HepG2 (cell line): Measurements from ENCODE around the gene ADSS1. TPM values are rescaled to one million over a fixed set of nuclear protein-coding genes. Genes with fewer than 3 reads are reported as not detected.

Source experiments
- GABPB1 ChIP-seq: IDR thresholded peaks from 2 replicates; pipeline ENCODE4 v1.6.1; 2016; ENCODE audit warnings: mild to moderate bottlenecking, missing genetic modification reagents, moderate library complexity, missing compliant biosample characterization
- KDM5B ChIP-seq: sonication (generic); formaldehyde crosslinking; IDR thresholded peaks from 2 replicates; pipeline ENCODE4 v1.4.0; 2020; ENCODE audit warnings: missing genetic modification reagents, mild to moderate bottlenecking, borderline replicate concordance
- KLF16 ChIP-seq, 2 experiments: sonication (generic) in 1 of 2; formaldehyde crosslinking in 1 of 2; IDR thresholded peaks; 2 replicates each; pipeline versions ENCODE4 v1.6.1 to v1.8.0; 2016 to 2023; ENCODE audit warnings: missing genetic modification reagents in 2 of 2, missing compliant biosample characterization in 1 of 2
- POLR2A ChIP-seq, 2 experiments: IDR thresholded peaks; 2 replicates each; pipeline ENCODE4 v1.6.1; 2011; ENCODE audit warnings: low read depth in 2 of 2, low read length in 2 of 2, mild to moderate bottlenecking in 1 of 2, moderate library complexity in 1 of 2; ENCODE audit not compliant: insufficient read depth in 1 of 2
- RCOR2 ChIP-seq: IDR thresholded peaks from 2 replicates; pipeline ENCODE4 v1.6.1; 2016; ENCODE audit warnings: missing biosample characterization, missing genetic modification reagents
- RXRA ChIP-seq: sonication (generic); formaldehyde crosslinking; IDR thresholded peaks from 2 replicates; pipeline ENCODE4 v1.5.1; 2020; ENCODE audit warnings: missing genetic modification reagents
- SALL1 ChIP-seq: sonication (generic); formaldehyde crosslinking; IDR thresholded peaks from 2 replicates; pipeline ENCODE4 v1.8.0; 2022; ENCODE audit warnings: mild to moderate bottlenecking, missing genetic modification reagents
- SAP130 ChIP-seq: IDR thresholded peaks from 2 replicates; pipeline ENCODE4 v1.6.1; 2016; ENCODE audit warnings: low read depth
- SKI ChIP-seq: fragments of 450-650 bp; IDR thresholded peaks from one replicate; pipeline ENCODE4 v1.6.1; 2018; ENCODE audit warnings: mild to moderate bottlenecking; ENCODE audit not compliant: partially characterized antibody
- STAT6 ChIP-seq: sonication (generic); formaldehyde crosslinking; IDR thresholded peaks from 2 replicates; pipeline ENCODE4 v1.4.0; 2020; ENCODE audit warnings: missing genetic modification reagents, mild to moderate bottlenecking, borderline replicate concordance
- TP53 ChIP-seq: sonication (generic); formaldehyde crosslinking; conservative IDR thresholded peaks from 2 replicates; pipeline ENCODE4 v1.4.0; 2020; ENCODE audit warnings: missing genetic modification reagents
- ZBTB14 ChIP-seq: sonication (generic); formaldehyde crosslinking; IDR thresholded peaks from 2 replicates; pipeline ENCODE4 v1.4.0; 2020; ENCODE audit warnings: missing genetic modification reagents
- ZBTB38 ChIP-seq: sonication (generic); formaldehyde crosslinking; IDR thresholded peaks from 2 replicates; pipeline ENCODE4 v1.5.1; 2020; ENCODE audit warnings: mild to moderate bottlenecking, missing genetic modification reagents
- ZBTB7B ChIP-seq: sonication (generic); formaldehyde crosslinking; IDR thresholded peaks from 2 replicates; pipeline ENCODE4 v1.4.0; 2020; ENCODE audit warnings: missing genetic modification reagents
- ZFY ChIP-seq: sonication (generic); formaldehyde crosslinking; IDR thresholded peaks from 2 replicates; pipeline ENCODE4 v1.4.0; 2020; ENCODE audit warnings: missing genetic modification reagents
- ZMAT3 ChIP-seq: sonication (generic); formaldehyde crosslinking; conservative IDR thresholded peaks from 2 replicates; pipeline ENCODE4 v1.7.0; 2021; ENCODE audit warnings: missing genetic modification reagents
- ZNF552 ChIP-seq: sonication (generic); formaldehyde crosslinking; IDR thresholded peaks from 2 replicates; pipeline ENCODE4 v1.9.0; 2022; ENCODE audit warnings: missing genetic modification reagents, mild to moderate bottlenecking, borderline replicate concordance
- ZNF563 ChIP-seq: sonication (generic); formaldehyde crosslinking; IDR thresholded peaks from 2 replicates; pipeline ENCODE4 v1.8.0; 2022; ENCODE audit warnings: mild to moderate bottlenecking, moderate library complexity, missing genetic modification reagents
- polyA plus RNA-seq, 8 experiments: library from polyadenylated mRNA; depleted of rRNA in 3 of 8; stranded (reverse) in 7 of 8; unstranded in 1 of 8; fragments of >200 nt; fragmentation: Illumina TruSeq in 4 of 8; extraction: Trizol in 4 of 8; gene quantifications; 2 replicates each; pipeline versions ENCODE4 v1.2.1 to v1.2.3, GENCODE V29; 2011 to 2016; ENCODE audit warnings: low read depth in 4 of 8, missing spikeins in 1 of 8, mixed read lengths in 1 of 8; ENCODE audit not compliant: insufficient read depth in 1 of 8
- total RNA-seq, 5 experiments: library from RNA; depleted of rRNA; stranded (reverse); fragments of >200 nt; fragmentation: Illumina TruSeq; extraction: Trizol; gene quantifications; 2 replicates each; pipeline ENCODE4 v1.2.3, GENCODE V29; 2016; ENCODE audit warnings: low read depth in 1 of 5
- TF ChIP-seq, protein P1 (sequence below): conservative IDR thresholded peaks from 2 replicates; pipeline ENCODE4 v1.6.1; 2018; ENCODE audit warnings: missing genetic modification reagents
- TF ChIP-seq, protein P2 (sequence below): sonication (generic); formaldehyde crosslinking; IDR thresholded peaks from 2 replicates; pipeline ENCODE4 v1.9.0; 2021; ENCODE audit warnings: missing genetic modification reagents, borderline replicate concordance

The ADSS1 gene
- total and polyA plus RNA-seq, 2 of the 13 experiments (the other 11 are each of a cell fraction or from before 2014, with no cell fraction given): 1.0 to 36.7 TPM

- TF ChIP-seq SAP130 (CRISPR knock-in tag) (peak; percentile 74), ZBTB38 (no peak), ZBTB14 (CRISPR knock-in tag) (peak; percentile 33; the same call in 1 of the 2 replicates), ZNF552 (CRISPR knock-in tag) (no peak), ZMAT3 (CRISPR knock-in tag) (0 out of 2 replicates have a peak, but pooled peaks have one; percentile 73), SKI (peak; percentile 68), GABPB1 (peak; percentile 52; the same call in 1 of the 2 replicates), SALL1 (CRISPR knock-in tag) (peak; percentile 3; the same call in 1 of the 2 replicates), STAT6 (CRISPR knock-in tag) (0 out of 2 replicates have a peak, but pooled peaks have one; percentile 28), ZNF563 (peak; percentile 98), ZBTB7B (peak; percentile 76), RXRA (peak; percentile 21; the same call in 1 of the 2 replicates), TP53 (CRISPR knock-in tag) (no peak), POLR2A (IDR thresholded peaks at IDR 0.05; ENCODE audit: insufficient read depth in 1 of 2, low read depth in 2 of 2, low read length in 2 of 2) (peak in 1 of 2 experiments; percentile 7; a peak in 1 of 4 replicates), KLF16 (CRISPR knock-in tag; IDR thresholded peaks at IDR 0.05) (peak in 1 of 2 experiments; percentile 3; a peak in 1 of 4 replicates), KDM5B (CRISPR knock-in tag) (peak; percentile 42; the same call in 1 of the 2 replicates), RCOR2 (CRISPR knock-in tag) (no peak), ZFY (CRISPR knock-in tag) (peak; percentile 44)
- TF ChIP-seq, protein P1, sequence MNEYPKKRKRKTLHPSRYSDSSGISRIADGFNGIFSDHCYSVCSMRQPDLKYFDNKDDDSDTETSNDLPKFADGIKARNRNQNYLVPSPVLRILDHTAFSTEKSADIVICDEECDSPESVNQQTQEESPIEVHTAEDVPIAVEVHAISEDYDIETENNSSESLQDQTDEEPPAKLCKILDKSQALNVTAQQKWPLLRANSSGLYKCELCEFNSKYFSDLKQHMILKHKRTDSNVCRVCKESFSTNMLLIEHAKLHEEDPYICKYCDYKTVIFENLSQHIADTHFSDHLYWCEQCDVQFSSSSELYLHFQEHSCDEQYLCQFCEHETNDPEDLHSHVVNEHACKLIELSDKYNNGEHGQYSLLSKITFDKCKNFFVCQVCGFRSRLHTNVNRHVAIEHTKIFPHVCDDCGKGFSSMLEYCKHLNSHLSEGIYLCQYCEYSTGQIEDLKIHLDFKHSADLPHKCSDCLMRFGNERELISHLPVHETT (CRISPR knock-in tag): no peak
- TF ChIP-seq, protein P2, sequence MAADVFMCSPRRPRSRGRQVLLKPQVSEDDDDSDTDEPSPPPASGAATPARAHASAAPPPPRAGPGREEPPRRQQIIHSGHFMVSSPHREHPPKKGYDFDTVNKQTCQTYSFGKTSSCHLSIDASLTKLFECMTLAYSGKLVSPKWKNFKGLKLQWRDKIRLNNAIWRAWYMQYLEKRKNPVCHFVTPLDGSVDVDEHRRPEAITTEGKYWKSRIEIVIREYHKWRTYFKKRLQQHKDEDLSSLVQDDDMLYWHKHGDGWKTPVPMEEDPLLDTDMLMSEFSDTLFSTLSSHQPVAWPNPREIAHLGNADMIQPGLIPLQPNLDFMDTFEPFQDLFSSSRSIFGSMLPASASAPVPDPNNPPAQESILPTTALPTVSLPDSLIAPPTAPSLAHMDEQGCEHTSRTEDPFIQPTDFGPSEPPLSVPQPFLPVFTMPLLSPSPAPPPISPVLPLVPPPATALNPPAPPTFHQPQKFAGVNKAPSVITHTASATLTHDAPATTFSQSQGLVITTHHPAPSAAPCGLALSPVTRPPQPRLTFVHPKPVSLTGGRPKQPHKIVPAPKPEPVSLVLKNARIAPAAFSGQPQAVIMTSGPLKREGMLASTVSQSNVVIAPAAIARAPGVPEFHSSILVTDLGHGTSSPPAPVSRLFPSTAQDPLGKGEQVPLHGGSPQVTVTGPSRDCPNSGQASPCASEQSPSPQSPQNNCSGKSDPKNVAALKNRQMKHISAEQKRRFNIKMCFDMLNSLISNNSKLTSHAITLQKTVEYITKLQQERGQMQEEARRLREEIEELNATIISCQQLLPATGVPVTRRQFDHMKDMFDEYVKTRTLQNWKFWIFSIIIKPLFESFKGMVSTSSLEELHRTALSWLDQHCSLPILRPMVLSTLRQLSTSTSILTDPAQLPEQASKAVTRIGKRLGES: no peak
Observed at GRCh38 chr14:104795781-104796686, 72.0 kb downstream of the ADSS1 start (continued).
